Gastrocnemius medialis (tissue), 4 donors: ENCODE measurements around the gene HEY2.

Experiments used
- POLR2A ChIP-seq, 2 donors: fragments of 450-650 bp; IDR thresholded peaks; one replicate each; pipeline ENCODE4 v1.6.1; 2017; ENCODE audit warnings: antibody characterized with exemption in 2 of 2, mild to moderate bottlenecking in 2 of 2, moderate library complexity in 2 of 2
- TF ChIP-seq, protein P1 (sequence below), 5 experiments: fragments of 450-650 bp in 3 of 5; fragments of 200-600 bp in 2 of 5; sonication (generic) in 2 of 5; IDR thresholded peaks in 4 of 5; conservative IDR thresholded peaks in 1 of 5; 1 replicate in 4 of 5; 2 replicates in 1 of 5; pipeline ENCODE4 v1.5.1; 2016 to 2019; ENCODE audit warnings: antibody characterized with exemption in 5 of 5, mild to moderate bottlenecking in 3 of 5, moderate library complexity in 3 of 5

DNA sequence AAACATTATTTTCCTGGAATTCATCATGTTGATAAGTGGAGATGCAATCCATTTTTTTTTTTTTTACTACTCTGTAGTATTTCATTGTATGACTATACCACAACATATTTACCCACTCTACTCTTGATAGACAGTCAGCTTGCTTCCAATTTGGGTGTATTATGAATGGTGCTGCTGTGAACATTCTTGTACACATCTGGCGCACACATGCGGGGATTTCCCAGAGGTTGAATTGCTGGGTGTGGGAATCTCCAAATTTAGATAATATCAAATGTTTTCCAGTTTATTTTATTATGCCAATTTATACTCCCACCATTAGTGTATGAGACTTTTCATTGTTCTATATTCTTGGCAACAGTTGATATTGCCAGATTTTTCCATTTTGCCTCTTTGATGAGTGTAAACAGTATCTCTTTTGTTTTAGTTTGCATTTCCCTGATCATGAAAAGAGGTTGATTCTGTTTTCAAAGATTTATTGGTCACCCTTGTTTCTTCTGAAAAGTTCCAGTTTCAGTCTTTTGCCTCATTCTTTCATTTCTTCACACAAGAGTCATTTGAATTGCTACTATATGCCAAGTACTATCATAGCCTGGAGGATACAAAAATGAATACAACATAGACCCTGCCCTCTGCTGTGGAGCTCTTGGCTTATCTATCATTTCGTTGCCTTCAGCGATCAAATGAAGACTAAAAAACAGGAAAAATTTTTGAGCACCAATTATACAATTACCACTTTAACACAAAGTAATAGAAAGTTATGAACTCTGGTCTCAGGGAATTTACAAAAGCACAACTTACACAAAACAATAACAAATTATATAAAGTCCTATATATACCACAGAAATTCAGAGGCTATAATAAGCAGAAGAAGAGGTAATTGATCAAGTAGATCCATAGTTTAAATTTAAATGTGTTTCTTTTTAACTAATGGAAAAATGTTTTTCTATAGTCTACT is 24.2 kb downstream of the HEY2 start:
- TF ChIP-seq, protein P1, sequence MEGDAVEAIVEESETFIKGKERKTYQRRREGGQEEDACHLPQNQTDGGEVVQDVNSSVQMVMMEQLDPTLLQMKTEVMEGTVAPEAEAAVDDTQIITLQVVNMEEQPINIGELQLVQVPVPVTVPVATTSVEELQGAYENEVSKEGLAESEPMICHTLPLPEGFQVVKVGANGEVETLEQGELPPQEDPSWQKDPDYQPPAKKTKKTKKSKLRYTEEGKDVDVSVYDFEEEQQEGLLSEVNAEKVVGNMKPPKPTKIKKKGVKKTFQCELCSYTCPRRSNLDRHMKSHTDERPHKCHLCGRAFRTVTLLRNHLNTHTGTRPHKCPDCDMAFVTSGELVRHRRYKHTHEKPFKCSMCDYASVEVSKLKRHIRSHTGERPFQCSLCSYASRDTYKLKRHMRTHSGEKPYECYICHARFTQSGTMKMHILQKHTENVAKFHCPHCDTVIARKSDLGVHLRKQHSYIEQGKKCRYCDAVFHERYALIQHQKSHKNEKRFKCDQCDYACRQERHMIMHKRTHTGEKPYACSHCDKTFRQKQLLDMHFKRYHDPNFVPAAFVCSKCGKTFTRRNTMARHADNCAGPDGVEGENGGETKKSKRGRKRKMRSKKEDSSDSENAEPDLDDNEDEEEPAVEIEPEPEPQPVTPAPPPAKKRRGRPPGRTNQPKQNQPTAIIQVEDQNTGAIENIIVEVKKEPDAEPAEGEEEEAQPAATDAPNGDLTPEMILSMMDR (IDR thresholded peaks at IDR 0.05 in 4 of 5, conservative IDR thresholded peaks at IDR 0.05 in 1 of 5), result no peak
- TF ChIP-seq POLR2A (IDR thresholded peaks at IDR 0.05), result no peak
